Loucy (cell line): ENCODE data around the gene C4orf54.

Experiments
- CTCF ChIP-seq: fragments of 200-600 bp; sonication (generic); conservative IDR thresholded peaks from 2 replicates; pipeline ENCODE4 v1.5.1; 2014; ENCODE audit warnings: mild to moderate bottlenecking, antibody characterized with exemption, low read length
- EZH2phosphoT487 ChIP-seq: fragments of 200-600 bp; IDR thresholded peaks from 2 replicates; pipeline ENCODE4 v1.6.1; 2018; ENCODE audit warnings: antibody characterized with exemption, mild to moderate bottlenecking, moderate library complexity, borderline replicate concordance

- no peak for TF ChIP-seq CTCF
- no peak for TF ChIP-seq EZH2phosphoT487
These were observed 27.6 kb downstream of the C4orf54 start for GRCh38 chr4:99629962-99630554.
